GM19043 (cell line): ENCODE results near the gene KRTAP12-2.
"Not testable (repeated sequence)": the region's sequence is repeated elsewhere in the genome, so short reads cannot be mapped to it uniquely, and the experiment has no call there.

ENCODE experiments used
- ATAC-seq: cut with Tn5 transposase; IDR thresholded peaks from one replicate; pipeline ENCODE4 v1.9.1; 2021; ENCODE audit warnings: low read depth; ENCODE audit not compliant: unreplicated experiment

Gene KRTAP12-2

DNA sequence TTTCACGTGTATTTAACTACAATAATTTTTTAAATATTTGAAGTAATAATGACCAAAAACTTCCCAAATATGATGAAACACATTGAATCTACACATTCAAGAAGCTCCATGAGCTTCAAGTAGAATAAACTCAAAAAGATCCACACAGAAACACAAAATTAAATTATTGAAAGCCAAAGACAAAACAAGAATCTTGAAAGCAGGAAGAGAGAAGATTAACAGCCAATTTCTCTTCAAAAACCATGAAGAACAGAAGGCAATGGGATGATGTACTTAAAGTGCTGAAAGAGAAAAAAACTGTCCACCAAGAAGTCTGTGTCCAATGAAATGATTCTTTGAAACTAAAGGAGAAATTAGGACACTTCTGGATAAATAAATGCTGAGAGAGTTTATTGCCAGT, 34.7 kb downstream of the KRTAP12-2 start:
- no peak for ATAC-seq

DNA sequence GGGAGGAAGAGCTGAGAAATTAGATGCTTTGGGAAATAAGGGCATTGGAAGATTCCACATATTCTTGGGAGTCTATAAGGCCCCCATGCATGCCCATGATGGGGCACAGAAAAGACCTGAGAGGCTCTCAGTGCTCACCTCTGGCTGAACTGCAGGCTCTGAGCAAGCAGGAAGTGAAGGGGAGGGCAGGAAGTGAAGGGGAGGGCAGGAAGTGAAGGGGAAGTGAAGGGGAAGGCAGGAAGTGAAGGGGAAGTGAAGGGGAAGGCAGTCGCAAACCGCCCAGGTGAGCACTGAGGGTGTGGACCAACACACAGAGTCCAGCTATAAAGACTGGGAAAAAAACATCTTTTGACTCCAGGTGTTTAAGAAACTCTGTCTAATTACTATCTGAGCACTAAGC, 36.3 kb downstream of the KRTAP12-2 start:
- no peak for ATAC-seq

DNA sequence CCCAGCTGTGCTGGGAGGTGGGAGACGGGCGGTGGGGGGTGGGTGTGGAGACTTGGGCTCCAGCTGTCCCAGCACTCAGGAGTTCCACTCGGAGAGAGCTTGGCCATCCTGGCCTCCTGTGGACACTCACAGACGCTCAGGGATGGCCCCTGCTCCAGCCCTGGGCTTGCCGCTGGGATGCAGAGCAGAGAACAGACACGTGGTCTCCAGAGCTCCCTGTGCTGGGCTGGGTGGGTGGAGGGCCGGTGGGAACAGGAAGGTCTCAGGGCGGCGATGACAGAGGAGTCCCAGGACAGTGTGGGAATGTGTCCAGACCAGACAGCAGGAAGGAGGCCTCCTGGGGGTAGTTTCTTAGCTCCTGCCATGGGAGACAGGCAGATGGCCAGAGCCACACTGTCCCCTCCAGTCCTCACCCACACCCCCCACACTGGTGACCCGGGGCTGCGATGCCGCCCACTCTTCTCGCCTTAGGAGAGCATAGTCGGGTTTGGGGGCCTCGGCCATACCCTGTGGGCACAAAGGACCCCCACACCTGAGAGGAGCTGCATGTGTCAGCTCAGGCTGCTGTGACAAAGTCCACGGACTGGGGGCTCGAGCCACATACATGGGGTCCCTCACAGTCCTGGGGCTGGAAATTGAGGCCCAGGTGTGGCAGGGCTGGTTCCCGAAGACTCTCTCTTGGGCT, 37.9 kb downstream of the KRTAP12-2 start:
- ATAC-seq: no peak

DNA sequence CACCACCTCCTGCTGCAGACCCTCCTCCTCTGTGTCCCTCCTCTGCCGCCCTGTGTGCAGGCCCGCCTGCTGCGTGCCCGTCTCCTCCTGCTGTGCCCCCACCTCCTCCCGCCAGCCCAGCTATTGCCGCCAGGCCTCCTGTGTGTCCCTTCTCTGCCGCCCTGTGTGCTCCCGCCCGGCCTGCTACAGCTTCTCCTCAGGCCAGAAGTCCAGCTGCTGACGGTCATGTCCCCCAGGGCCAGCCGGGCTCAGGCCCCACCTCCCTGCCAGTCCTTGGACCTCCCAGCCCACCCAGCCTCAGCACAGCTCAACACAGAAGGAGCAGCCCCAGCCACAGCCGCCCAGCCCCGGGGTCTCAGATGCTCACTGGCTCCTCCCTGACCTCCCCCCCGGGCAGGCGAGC, 38.9 kb downstream of the KRTAP12-2 start:
- not testable (repeated sequence) for ATAC-seq

DNA sequence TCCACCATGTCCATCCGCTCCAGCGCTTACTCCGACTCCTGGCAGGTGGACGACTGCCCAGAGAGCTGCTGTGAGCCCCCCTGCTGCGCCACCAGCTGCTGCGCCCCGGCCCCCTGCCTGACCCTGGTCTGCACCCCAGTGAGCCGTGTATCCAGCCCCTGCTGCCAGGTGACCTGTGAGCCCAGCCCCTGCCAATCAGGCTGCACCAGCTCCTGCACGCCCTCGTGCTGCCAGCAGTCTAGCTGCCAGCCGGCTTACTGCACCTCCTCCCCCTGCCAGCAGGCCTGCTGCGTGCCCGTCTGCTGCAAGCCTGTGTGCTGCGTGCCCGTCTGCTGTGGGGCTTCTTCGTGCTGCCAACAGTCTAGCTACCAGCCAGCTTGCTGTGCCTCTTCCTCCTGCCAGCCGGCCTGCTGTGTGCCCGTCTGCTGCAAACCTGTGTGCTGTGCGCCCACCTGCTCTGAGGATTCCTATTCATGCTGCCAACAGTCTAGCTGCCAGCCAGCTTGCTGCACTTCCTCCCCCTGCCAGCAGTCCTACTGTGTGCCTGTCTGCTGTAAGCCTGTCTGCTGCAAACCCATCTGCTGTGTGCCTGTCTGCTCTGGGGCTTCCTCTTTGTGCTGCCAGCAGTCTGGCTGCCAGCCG, 39.4 kb downstream of the KRTAP12-2 start:
- not testable (repeated sequence) for ATAC-seq

DNA sequence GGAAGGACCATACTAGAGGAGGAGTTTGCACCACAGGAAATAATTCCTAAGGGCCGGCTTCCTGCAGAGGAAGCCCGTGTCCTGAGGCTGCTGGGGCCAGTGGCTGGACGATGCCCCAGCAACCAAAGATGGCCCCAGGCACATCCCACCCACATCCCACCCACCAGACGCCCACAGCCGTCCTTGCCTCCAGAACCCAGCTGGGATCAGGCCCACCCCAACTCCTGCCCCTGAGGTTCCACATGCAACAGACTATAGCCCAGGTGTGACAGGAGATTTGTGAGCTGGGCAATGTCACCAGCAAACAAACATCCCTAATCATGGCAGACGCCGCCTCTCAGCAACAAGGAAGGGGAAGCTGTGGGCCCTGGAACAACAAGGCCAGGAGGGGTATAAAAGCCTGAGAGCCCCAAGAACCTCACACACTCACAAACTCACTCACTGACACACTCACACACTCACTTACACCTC, 40.0 kb downstream of the KRTAP12-2 start, which contains the start of gene KRTAP10-9:
Gene KRTAP10-9, plus strand, starts transcription at position 421 of the 471 bp plus-strand sequence. CDS start 79 bp downstream, outside the sequence.
- ATAC-seq: no peak

DNA sequence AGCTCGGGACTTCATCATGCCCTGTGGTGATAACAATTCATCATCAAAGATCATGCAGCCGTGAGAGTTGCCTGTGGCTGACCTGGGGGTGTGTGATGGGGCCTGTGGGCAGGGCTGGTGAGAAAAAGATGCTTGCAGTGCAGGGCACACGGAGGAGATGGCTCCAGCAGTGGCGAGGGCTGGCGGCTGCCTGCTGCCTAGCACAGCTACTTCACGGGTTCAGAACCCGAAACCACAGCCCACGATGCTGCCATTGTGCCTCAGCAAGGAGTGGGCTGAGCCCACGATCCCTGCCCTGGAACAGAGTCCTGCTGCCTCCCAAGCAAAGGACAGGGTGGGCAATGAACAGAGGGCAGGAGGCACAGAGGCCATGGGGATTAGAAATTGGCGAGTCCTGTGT, 40.5 kb downstream of the KRTAP12-2 start:
- ATAC-seq: no peak

DNA sequence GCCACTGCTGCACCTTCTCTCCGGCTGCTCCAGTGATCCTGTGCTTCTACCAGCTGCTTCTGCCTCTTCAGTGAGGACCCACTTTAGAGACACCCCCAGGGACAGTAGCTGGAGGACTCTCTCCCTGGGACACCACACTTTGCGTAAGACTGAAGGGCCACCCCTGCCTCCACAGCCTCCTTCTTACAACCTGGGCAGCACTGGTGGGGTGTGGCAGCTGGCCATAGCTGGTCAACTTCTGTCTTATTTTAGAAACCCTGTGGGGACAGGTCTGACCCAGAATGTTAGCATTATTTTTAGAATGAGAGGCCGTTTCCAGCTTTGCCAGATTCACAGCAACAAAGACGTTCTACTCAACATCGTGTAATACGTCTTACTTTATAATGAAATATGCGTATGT, 41.0 kb downstream of the KRTAP12-2 start:
- ATAC-seq: no peak

DNA sequence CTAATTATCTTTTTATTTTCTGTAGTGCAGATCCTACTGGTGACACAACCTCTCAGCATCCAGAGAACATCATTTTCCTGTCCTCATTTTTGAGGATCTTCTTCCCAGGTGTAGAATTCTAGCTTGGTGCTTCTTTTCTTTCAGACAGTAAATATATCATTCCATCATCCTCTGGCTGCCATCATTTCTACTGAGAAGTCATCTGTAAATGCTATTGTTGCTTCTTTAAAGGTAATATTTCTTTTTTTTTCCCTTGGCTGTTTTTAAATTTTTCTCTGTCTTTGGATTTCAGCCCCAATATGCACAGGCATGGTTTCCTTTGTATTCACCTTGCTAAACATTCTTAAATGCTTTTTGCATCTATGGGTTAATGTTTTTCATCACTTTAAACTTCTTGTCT, 43.2 kb downstream of the KRTAP12-2 start:
- no peak for ATAC-seq

DNA sequence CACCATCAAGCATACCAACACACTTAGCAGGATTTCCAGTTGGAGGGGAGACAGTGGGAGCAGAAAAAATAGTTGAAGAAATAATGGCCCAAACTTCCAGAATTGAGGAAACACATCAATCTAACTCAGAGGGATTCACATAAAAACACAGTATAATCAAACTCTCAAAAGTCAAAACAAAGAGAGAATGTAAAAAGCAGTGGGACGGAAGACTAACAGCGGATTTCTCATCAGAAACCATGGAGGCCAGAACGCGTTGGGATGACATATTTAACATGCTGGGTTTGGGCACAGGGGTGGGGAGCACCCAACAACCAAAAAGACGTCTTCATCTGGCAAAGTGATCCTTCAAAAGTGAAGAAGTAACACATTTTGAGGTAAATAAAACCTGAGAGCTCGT, 46.8 kb downstream of the KRTAP12-2 start:
- no peak for ATAC-seq

DNA sequence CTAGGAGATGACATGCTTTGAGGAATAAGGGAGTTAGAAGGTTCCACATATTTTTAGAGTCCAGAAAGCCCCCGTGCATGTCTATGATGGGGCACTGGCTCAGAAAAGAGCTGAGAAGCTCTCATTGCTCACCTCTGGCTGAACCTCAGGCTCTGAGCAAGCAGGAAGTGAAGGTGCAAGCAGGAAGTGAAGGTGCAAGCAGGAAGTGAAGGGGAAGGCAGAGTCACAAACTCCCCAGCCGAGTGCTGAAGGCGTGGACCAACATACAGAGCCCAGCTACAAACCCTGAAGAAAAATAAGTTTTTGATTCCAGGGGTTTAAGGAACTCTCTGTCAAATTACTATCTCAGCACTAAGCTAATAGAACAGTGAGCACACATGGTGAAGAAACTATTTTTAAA, 47.8 kb downstream of the KRTAP12-2 start:
- no peak for ATAC-seq

DNA sequence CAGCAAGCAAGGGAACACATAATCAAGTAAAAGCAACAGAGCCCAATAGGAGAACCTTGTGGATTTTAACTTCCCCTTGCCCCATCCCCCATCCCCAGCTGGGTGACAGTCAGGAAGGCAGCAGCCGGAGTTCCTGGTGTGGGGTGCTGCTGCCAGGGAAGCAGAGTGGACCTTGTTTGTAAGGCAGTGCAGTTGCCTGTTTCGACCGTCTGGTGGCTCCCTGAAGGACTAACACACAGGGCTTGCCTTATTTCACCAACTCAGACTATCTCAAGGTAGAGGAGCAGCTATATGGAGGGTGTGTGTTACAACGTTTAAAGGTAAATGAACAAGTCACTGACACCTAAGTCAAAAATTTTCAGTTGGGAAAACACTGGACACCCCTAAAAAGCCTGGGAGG, 48.2 kb downstream of the KRTAP12-2 start:
- no peak for ATAC-seq

DNA sequence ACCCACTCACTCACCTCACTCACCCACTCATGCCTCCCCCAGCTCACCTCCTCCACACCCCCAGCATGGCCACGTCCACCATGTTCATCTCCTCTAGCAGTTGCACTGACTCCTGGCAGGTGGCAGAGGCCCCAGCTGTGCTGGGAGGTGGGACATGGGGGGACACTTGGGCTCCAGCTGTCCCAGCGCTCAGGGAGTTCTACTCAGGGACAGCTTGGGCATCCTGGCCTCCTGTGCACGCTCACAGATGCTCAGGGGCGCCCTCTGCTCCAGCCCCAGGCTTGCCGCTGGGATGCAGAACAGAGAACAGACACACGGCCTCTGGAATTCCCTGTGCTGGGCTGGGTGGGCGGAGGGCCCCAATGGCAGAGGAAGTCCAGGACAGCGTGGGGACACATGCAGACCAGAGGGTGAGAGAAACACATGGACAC, 49.6 kb downstream of the KRTAP12-2 start:
- ATAC-seq: no peak

DNA sequence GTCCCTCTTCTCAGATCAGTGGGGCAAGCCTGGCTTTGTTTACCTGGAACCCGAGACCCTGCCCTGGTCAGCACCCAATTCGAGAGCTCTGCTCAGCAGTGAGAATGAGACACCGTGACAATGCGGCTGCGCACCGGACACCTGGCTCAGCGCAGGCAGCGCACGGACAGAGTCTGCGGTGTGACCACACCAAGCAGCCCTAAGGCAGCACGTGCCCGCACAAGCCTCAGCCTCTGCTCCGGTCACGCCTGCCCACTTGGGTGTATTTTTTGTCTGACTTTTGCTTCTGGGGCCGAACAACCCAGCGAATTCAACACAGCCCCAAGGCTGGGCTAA, 50.2 kb downstream of the KRTAP12-2 start:
- no peak for ATAC-seq
